GM12801 (cell line): Measurements from ENCODE around the gene NPC1.

Experiments used
- CTCF ChIP-seq: IDR thresholded peaks from one replicate; pipeline ENCODE4 v1.5.1; 2011; ENCODE audit warnings: control low read depth; ENCODE audit not compliant: insufficient read length; ENCODE audit errors: extremely low read depth

NPC1 gene

GRCh38 chr18:23540867-23541266 lies 45.4 kb downstream of the NPC1 start:
- TF ChIP-seq CTCF, result no peak

- no peak for TF ChIP-seq CTCF
Measured at GRCh38 chr18:23539911-23540525, 46.3 kb downstream of the NPC1 start.

- no peak for TF ChIP-seq CTCF
Measured at GRCh38 chr18:23539296-23539695, 47.0 kb downstream of the NPC1 start.

- TF ChIP-seq CTCF, result no peak
Measured at GRCh38 chr18:23538870-23539269, 47.4 kb downstream of the NPC1 start.

- no peak for TF ChIP-seq CTCF
Measured at GRCh38 chr18:23538001-23538400, 48.3 kb downstream of the NPC1 start.

- no peak for TF ChIP-seq CTCF
Measured at GRCh38 chr18:23537274-23537673, 49.0 kb downstream of the NPC1 start.

GRCh38 chr18:23536204-23536603 lies 50.1 kb downstream of the NPC1 start:
- no peak for TF ChIP-seq CTCF

GRCh38 chr18:23534276-23534675 lies 52.0 kb downstream of the NPC1 start:
- TF ChIP-seq CTCF, result no peak
